Liver (tissue), 9 donors: ENCODE measurements around the gene SIGLEC8. TPM values are rescaled to one million over a fixed set of nuclear protein-coding genes. Genes with fewer than 3 reads are reported as not detected.
A peak's percentile ranks its signal among the peaks of the same experiment; 100 is the strongest.

Experiments used
- DNase-seq: peaks from one replicate; pipeline ENCODE4 v3.0.0-alpha.2; 2017; ENCODE audit warnings: low spot score
- H3K27ac ChIP-seq, 2 donors: one replicate each; pipeline ENCODE4 v1.7.0; 2013; ENCODE audit warnings: inconsistent platforms in 2 of 2, low read length in 2 of 2, control low read depth in 1 of 2, low read depth in 1 of 2, mild to moderate bottlenecking in 1 of 2
- H3K27me3 ChIP-seq, 4 donors: one replicate each; pipeline versions ENCODE4 v1.6.1 to v1.7.0; 2013; ENCODE audit warnings: low read length in 3 of 4, inconsistent platforms in 1 of 4, mild to moderate bottlenecking in 1 of 4, moderate library complexity in 1 of 4; ENCODE audit not compliant: control insufficient read depth in 4 of 4, insufficient read depth in 4 of 4
- H3K36me3 ChIP-seq, 4 donors: one replicate each; pipeline versions ENCODE4 v1.6.1 to v1.7.0; 2013; ENCODE audit warnings: low read length in 3 of 4, mild to moderate bottlenecking in 3 of 4, low read depth in 1 of 4, moderate library complexity in 1 of 4; ENCODE audit not compliant: control insufficient read depth in 4 of 4, insufficient read depth in 3 of 4
- H3K4me1 ChIP-seq, 4 donors: one replicate each; pipeline versions ENCODE4 v1.6.1 to v1.7.0; 2013; ENCODE audit warnings: low read length in 3 of 4, mild to moderate bottlenecking in 3 of 4, moderate library complexity in 1 of 4; ENCODE audit not compliant: control insufficient read depth in 4 of 4, insufficient read depth in 4 of 4
- H3K4me3 ChIP-seq, 3 donors: one replicate each; pipeline versions ENCODE4 v1.6.1 to v1.7.0; 2013; ENCODE audit warnings: low read length in 3 of 3, control low read depth in 1 of 3, low read depth in 1 of 3, mild to moderate bottlenecking in 1 of 3
- H3K9ac ChIP-seq, 2 donors: one replicate each; pipeline ENCODE4 v1.7.0; 2013; ENCODE audit warnings: low read length in 2 of 2, mild to moderate bottlenecking in 2 of 2, moderate library complexity in 2 of 2, control low read depth in 1 of 2, low read depth in 1 of 2
- H3K9me3 ChIP-seq, 4 donors: one replicate each; pipeline versions ENCODE4 v1.6.1 to v1.7.0; 2013; ENCODE audit warnings: low read length in 3 of 4; ENCODE audit not compliant: control insufficient read depth in 4 of 4
- EGR1 ChIP-seq, 2 donors: IDR thresholded peaks; 2 replicates each; pipeline ENCODE4 v1.6.1; 2016 to 2018; ENCODE audit warnings: antibody characterized with exemption in 2 of 2, low read depth in 2 of 2
- FOXA1 ChIP-seq: IDR thresholded peaks from 2 replicates; pipeline ENCODE4 v1.6.1; 2016; ENCODE audit warnings: antibody characterized with exemption
- FOXA2 ChIP-seq: IDR thresholded peaks from 2 replicates; pipeline ENCODE4 v1.6.1; 2016; ENCODE audit warnings: antibody characterized with exemption
- GABPA ChIP-seq, 2 donors: IDR thresholded peaks in 1 of 2; conservative IDR thresholded peaks in 1 of 2; 2 replicates each; pipeline ENCODE4 v1.6.1; 2016; ENCODE audit warnings: antibody characterized with exemption in 2 of 2, mild to moderate bottlenecking in 1 of 2, moderate library complexity in 1 of 2
- HNF4A ChIP-seq, 2 donors: conservative IDR thresholded peaks; 2 replicates each; pipeline ENCODE4 v1.6.1; 2016; ENCODE audit warnings: antibody characterized with exemption in 2 of 2, mild to moderate bottlenecking in 2 of 2
- JUND ChIP-seq, 2 donors: IDR thresholded peaks; 2 replicates each; pipeline ENCODE4 v1.6.1; 2016; ENCODE audit warnings: antibody characterized with exemption in 2 of 2
- NR2F2 ChIP-seq: IDR thresholded peaks from 2 replicates; pipeline ENCODE4 v1.6.1; 2016; ENCODE audit warnings: antibody characterized with exemption
- RAD21 ChIP-seq, 2 donors: IDR thresholded peaks; 2 replicates each; pipeline ENCODE4 v1.6.1; 2016; ENCODE audit warnings: antibody characterized with exemption in 2 of 2, mild to moderate bottlenecking in 2 of 2
- REST ChIP-seq: IDR thresholded peaks from 2 replicates; pipeline ENCODE4 v1.6.1; 2016; ENCODE audit warnings: antibody characterized with exemption, mild to moderate bottlenecking
- RXRA ChIP-seq, 2 donors: IDR thresholded peaks; 2 replicates each; pipeline ENCODE4 v1.6.1; 2017 to 2018; ENCODE audit warnings: antibody characterized with exemption in 2 of 2, mild to moderate bottlenecking in 1 of 2
- SP1 ChIP-seq: IDR thresholded peaks from 2 replicates; pipeline ENCODE4 v1.6.1; 2018; ENCODE audit warnings: antibody characterized with exemption, mild to moderate bottlenecking
- TAF1 ChIP-seq: conservative IDR thresholded peaks from 2 replicates; pipeline ENCODE4 v1.6.1; 2016; ENCODE audit warnings: antibody characterized with exemption, mild to moderate bottlenecking
- YY1 ChIP-seq: IDR thresholded peaks from 2 replicates; pipeline ENCODE4 v1.6.1; 2016; ENCODE audit warnings: antibody characterized with exemption, mild to moderate bottlenecking
- ZBTB33 ChIP-seq: IDR thresholded peaks from 2 replicates; pipeline ENCODE4 v1.6.1; 2016; ENCODE audit warnings: antibody characterized with exemption
- WGBS: extraction: QIAGEN DNeasy Blood & Tissue Kit; methylation state at CpG from one replicate; pipeline ENCODE4 v1.1.7; 2013; 5-methylcytosine and 5-hydroxymethylcytosine counted together
- polyA plus RNA-seq, 2 donors: library from polyadenylated mRNA; stranded (reverse) in 1 of 2; unstranded in 1 of 2; fragments of 200-250 nt in 1 of 2; fragments of >200 nt in 1 of 2; fragmentation: Nextera tagmentation in 1 of 2; extraction: Ambion mirVana in 1 of 2; gene quantifications; one replicate each; pipeline versions ENCODE4 v1.2.1 to v1.2.3, GENCODE V29; 2013 to 2015
- total RNA-seq, 2 donors: library from RNA; depleted of rRNA; stranded (reverse); fragments of >200 nt; gene quantifications; one replicate each; pipeline ENCODE4 v1.2.3, GENCODE V29; 2014
- TF ChIP-seq, protein P1 (sequence below): IDR thresholded peaks from 2 replicates; pipeline ENCODE4 v1.6.1; 2016; ENCODE audit warnings: antibody characterized with exemption
- TF ChIP-seq, protein P2 (sequence below): fragments of 150-350 bp; IDR thresholded peaks from 2 replicates; pipeline ENCODE4 v1.5.1; 2017; ENCODE audit warnings: improper control_type of control experiment, low read depth, low read length; ENCODE audit not compliant: missing input control
- donor health status: healthy.
- donor health status: healthy.
- donor health status: healthy.
- donor health status: healthy.
- donor health status: healthy.

The SIGLEC8 gene
- total and polyA plus RNA-seq, 4 donors, result 0.09 to 2.3 (median 0.52) TPM

DNA sequence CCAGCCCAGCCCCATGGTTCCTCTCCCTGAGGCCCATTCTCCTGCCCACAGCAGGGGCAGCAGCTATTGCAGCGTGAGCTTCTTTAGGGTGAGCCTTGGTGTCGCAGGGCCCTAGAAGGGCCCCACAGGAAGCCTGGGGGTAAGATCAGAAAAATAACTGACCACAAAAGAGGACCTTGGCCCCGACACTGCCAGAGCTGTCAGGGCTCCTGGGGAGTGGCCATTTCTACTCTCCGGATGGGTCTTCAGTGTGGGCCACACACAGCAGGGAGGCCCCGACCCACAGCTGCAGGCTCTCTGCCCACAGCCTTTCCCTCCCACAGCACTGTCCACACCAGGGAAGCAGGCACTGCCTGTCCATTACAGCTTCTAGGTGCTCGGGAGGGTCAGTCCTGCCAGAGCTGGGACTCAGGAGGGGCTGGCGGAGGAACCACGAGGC, 3.5 kb upstream of the SIGLEC8 start (continued):
- TF ChIP-seq HNF4A (conservative IDR thresholded peaks at IDR 0.05) (no peak), RXRA (IDR thresholded peaks at IDR 0.05) (no peak), FOXA2 (no peak), FOXA1 (no peak), RAD21 (IDR thresholded peaks at IDR 0.05) (no peak), JUND (IDR thresholded peaks at IDR 0.05) (no peak), SP1 (no peak), ZBTB33 (no peak), YY1 (no peak)

DNA sequence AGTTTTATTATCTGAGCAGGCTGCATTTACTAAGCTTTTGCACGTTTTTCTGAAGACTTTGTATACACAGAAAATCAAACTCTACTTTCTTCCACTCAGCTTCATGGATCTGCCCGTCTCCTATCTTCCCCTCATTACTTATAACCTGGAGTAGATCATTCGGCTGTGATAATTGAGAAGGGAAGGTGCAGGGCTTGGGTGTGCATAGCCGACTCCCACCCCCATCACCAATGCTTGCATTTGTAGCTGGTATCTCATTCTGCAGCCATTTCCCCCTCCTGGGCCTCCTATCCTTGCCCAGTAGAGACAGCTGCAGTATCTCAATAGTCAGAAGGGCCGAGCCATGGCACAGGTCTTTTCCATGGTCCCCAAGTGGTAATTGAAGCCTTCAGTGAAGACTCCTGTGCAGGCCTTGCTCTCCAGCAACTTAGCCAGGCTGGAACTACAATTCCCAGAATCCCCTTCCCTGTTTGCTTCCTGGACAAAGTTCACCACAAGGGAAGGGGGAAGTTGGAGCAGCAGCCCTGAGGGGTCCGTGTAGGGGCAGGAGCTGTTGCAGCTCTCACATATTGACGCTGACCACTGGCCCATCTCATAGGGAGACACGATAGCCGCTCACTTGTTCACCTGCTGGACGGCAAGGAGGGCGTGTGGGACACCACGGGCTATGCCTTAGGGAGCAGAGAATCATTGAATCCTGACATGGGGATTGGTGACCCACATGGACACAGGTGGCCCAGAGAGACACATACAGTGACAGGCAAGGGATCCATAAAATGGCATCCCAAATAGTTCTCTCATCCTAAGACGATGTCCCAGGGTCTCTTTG, 2.1 kb upstream of the SIGLEC8 start:
- peak overlapping the region in 1 of 3 donors; percentile 40 for H3K4me3 ChIP-seq
- no peaks in the 10 kb centered on the region for H3K9me3 ChIP-seq
- H3K36me3 ChIP-seq, result no peaks in the 10 kb centered on the region
- H3K27me3 ChIP-seq, result no peaks in the 10 kb centered on the region
- no peak overlapping the region for H3K9ac ChIP-seq
- peaks cover 0 to 8% (median 0%) of the 10 kb centered on the region in 4 donors for H3K4me1 ChIP-seq
- H3K27ac ChIP-seq, result no peak overlapping the region
- WGBS, result 57% methylated on average over 13 of the region's 13 CpGs
- TF ChIP-seq HNF4A (conservative IDR thresholded peaks at IDR 0.05) (peak in 1 of 2 donors; percentile 15), REST (no peak)
- no peak for DNase-seq

- Histone ChIP-seq H3K4me3 (no peak overlapping the region), H3K4me1 (peaks cover 0 to 8% (median 0%) of the 10 kb centered on the region in 4 donors), H3K36me3 (no peaks in the 10 kb centered on the region), H3K9ac (no peak overlapping the region), H3K9me3 (no peaks in the 10 kb centered on the region), H3K27ac (no peak overlapping the region), H3K27me3 (no peaks in the 10 kb centered on the region)
- 76% methylated on average over 14 of the region's 14 CpGs for WGBS
- DNase-seq, result no peak
- TF ChIP-seq JUND (IDR thresholded peaks at IDR 0.05) (no peak), EGR1 (IDR thresholded peaks at IDR 0.05; ENCODE audit: low read depth in 2 of 2) (no peak), ZBTB33 (no peak), FOXA2 (no peak), NR2F2 (no peak), RAD21 (IDR thresholded peaks at IDR 0.05) (no peak), GABPA (IDR thresholded peaks at IDR 0.05 in 1 of 2, conservative IDR thresholded peaks at IDR 0.05 in 1 of 2) (no peak), TAF1 (no peak), SP1 (no peak), RXRA (IDR thresholded peaks at IDR 0.05) (no peak)
- TF ChIP-seq, protein P1, sequence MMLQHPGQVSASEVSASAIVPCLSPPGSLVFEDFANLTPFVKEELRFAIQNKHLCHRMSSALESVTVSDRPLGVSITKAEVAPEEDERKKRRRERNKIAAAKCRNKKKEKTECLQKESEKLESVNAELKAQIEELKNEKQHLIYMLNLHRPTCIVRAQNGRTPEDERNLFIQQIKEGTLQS, result no peak
- TF ChIP-seq, protein P2, sequence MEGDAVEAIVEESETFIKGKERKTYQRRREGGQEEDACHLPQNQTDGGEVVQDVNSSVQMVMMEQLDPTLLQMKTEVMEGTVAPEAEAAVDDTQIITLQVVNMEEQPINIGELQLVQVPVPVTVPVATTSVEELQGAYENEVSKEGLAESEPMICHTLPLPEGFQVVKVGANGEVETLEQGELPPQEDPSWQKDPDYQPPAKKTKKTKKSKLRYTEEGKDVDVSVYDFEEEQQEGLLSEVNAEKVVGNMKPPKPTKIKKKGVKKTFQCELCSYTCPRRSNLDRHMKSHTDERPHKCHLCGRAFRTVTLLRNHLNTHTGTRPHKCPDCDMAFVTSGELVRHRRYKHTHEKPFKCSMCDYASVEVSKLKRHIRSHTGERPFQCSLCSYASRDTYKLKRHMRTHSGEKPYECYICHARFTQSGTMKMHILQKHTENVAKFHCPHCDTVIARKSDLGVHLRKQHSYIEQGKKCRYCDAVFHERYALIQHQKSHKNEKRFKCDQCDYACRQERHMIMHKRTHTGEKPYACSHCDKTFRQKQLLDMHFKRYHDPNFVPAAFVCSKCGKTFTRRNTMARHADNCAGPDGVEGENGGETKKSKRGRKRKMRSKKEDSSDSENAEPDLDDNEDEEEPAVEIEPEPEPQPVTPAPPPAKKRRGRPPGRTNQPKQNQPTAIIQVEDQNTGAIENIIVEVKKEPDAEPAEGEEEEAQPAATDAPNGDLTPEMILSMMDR, result no peak
These were observed 748 bp upstream of the SIGLEC8 start for GRCh38 chr19:51458899-51459505.
